IMR-90 (cell line): ENCODE measurements around the gene CAB39. TPM values are rescaled to one million over a fixed set of nuclear protein-coding genes. Genes with fewer than 3 reads are reported as not detected.

Experiments used
- ATAC-seq: fragments of 200-7000 bp; cut with Tn5 transposase; 2 replicates; pipeline ENCODE4 v1.9.1; 2020; ENCODE audit warnings: low read depth, mild to moderate bottlenecking, moderate library complexity
- BruUV-seq: library from RNA; stranded (reverse); fragments of 400-500 nt; replicated peaks from 2 replicates; lab custom pipeline; 2021; lab: Mats Ljungman, UMichigan
- CTCF ChIA-PET: fragments of 300-600 bp; formaldehyde crosslinking; extraction: SDS; loops from one replicate; lab custom pipeline; 2021; ENCODE audit warnings: antibody characterized with exemption; lab: Yijun Ruan, JAX
- POLR2A ChIA-PET: fragments of 300-600 bp; sonication (Branson Sonifier 250); formaldehyde crosslinking; loops from one replicate; lab custom pipeline; 2022; ENCODE audit warnings: antibody characterized with exemption; ENCODE audit not compliant: unreplicated experiment; lab: Charles Lee
- DNase-seq: peaks from one replicate; pipeline ENCODE4 v3.0.0; 2013
- H2AFZ ChIP-seq: replicated peaks from 2 replicates; pipeline ENCODE3; 2013; ENCODE audit warnings: low read length, mild to moderate bottlenecking; ENCODE audit not compliant: poor library complexity
- H2AK5ac ChIP-seq: 2 replicates; pipeline ENCODE4 v1.6.1; 2013; ENCODE audit warnings: low read depth, low read length, inconsistent platforms
- H2AK9ac ChIP-seq: replicated peaks from 2 replicates; pipeline ENCODE3; 2013; ENCODE audit warnings: mild to moderate bottlenecking, low read depth, low read length, moderate library complexity; ENCODE audit not compliant: poor library complexity
- H2BK120ac ChIP-seq: 2 replicates; pipeline ENCODE4 v1.6.1; 2013; ENCODE audit warnings: low read depth, low read length, inconsistent platforms
- H2BK15ac ChIP-seq: 3 replicates; pipeline ENCODE4 v1.6.1; 2013; ENCODE audit warnings: low read depth, low read length, inconsistent platforms
- H2BK20ac ChIP-seq: 2 replicates; pipeline ENCODE4 v1.6.1; 2013; ENCODE audit warnings: low read depth, mild to moderate bottlenecking, inconsistent platforms, low read length, moderate library complexity
- H2BK5ac ChIP-seq: 2 replicates; pipeline ENCODE4 v1.6.1; 2013; ENCODE audit warnings: mild to moderate bottlenecking, low read depth, low read length, inconsistent platforms; ENCODE audit not compliant: poor library complexity, severe bottlenecking
- H3K14ac ChIP-seq: replicated peaks from 2 replicates; pipeline ENCODE4 v1.6.1; 2013; ENCODE audit warnings: low read depth, low read length, inconsistent platforms
- H3K18ac ChIP-seq: 2 replicates; pipeline ENCODE4 v1.6.1; 2013; ENCODE audit warnings: low read depth, low read length, control low read depth
- H3K23ac ChIP-seq: 2 replicates; pipeline ENCODE4 v1.6.1; 2013; ENCODE audit warnings: low read depth, low read length, inconsistent platforms
- H3K27ac ChIP-seq: 2 replicates; pipeline ENCODE4 v1.5.1; 2013; ENCODE audit warnings: mild to moderate bottlenecking, control low read depth, low read length; ENCODE audit not compliant: insufficient read depth
- H3K27me3 ChIP-seq: 2 replicates; pipeline ENCODE4 v1.6.1; 2013; ENCODE audit warnings: low read length; ENCODE audit not compliant: control insufficient read depth, insufficient read depth
- H3K36me3 ChIP-seq: 2 replicates; pipeline ENCODE4 v1.6.1; 2013; ENCODE audit warnings: low read length, mixed read lengths; ENCODE audit not compliant: control insufficient read depth, insufficient read depth
- H3K4ac ChIP-seq: 2 replicates; pipeline ENCODE4 v1.6.1; 2013; ENCODE audit warnings: low read depth, low read length, inconsistent platforms
- H3K4me1 ChIP-seq: 2 replicates; pipeline ENCODE4 v1.6.1; 2013; ENCODE audit warnings: low read length, mixed read lengths; ENCODE audit not compliant: control insufficient read depth, insufficient read depth
- H3K4me2 ChIP-seq: 2 replicates; pipeline ENCODE4 v1.6.1; 2013; ENCODE audit warnings: low read depth, mild to moderate bottlenecking, control low read depth, low read length, moderate library complexity
- H3K4me3 ChIP-seq: 2 replicates; pipeline ENCODE4 v1.5.1; 2013; ENCODE audit warnings: low read depth, mild to moderate bottlenecking, control low read depth, low read length, moderate library complexity; ENCODE audit not compliant: insufficient read depth
- H3K56ac ChIP-seq: 2 replicates; pipeline ENCODE4 v1.6.1; 2013; ENCODE audit warnings: low read length, inconsistent platforms; ENCODE audit not compliant: insufficient read depth; ENCODE audit errors: extremely low read depth
- H3K79me1 ChIP-seq, 2 experiments: 2 replicates each; pipeline ENCODE4 v1.6.1; 2013; ENCODE audit warnings: low read length in 2 of 2, inconsistent platforms in 1 of 2, low read depth in 1 of 2
- H3K9ac ChIP-seq: 2 replicates; pipeline ENCODE4 v1.6.1; 2013; ENCODE audit warnings: low read depth, low read length, control low read depth
- H3K9me1 ChIP-seq: 2 replicates; pipeline ENCODE4 v1.6.1; 2013; ENCODE audit warnings: low read length, inconsistent platforms; ENCODE audit not compliant: insufficient read depth
- H3K9me3 ChIP-seq: 2 replicates; pipeline ENCODE4 v1.6.1; 2013; ENCODE audit warnings: low read length; ENCODE audit not compliant: control insufficient read depth, insufficient read depth
- H4K20me1 ChIP-seq: 2 replicates; pipeline ENCODE4 v1.6.1; 2013; ENCODE audit warnings: low read length, inconsistent platforms; ENCODE audit not compliant: insufficient read depth
- H4K5ac ChIP-seq: 2 replicates; pipeline ENCODE4 v1.6.1; 2013; ENCODE audit warnings: mild to moderate bottlenecking, low read depth, low read length, control low read depth
- H4K8ac ChIP-seq, 2 experiments: 2 replicates each; pipeline ENCODE4 v1.6.1; 2013; ENCODE audit warnings: low read depth in 2 of 2, low read length in 2 of 2, control low read depth in 1 of 2, inconsistent platforms in 1 of 2
- H4K91ac ChIP-seq: 2 replicates; pipeline ENCODE4 v1.6.1; 2013; ENCODE audit warnings: low read depth, low read length, inconsistent platforms; ENCODE audit not compliant: insufficient read depth
- BHLHE40 ChIP-seq: fragments of 150-350 bp; IDR thresholded peaks from 2 replicates; pipeline ENCODE4 v1.6.1; 2016; ENCODE audit warnings: mild to moderate bottlenecking, low read depth, low read length
- CEBPB ChIP-seq: IDR thresholded peaks from 2 replicates; pipeline ENCODE4 v1.6.1; 2012; ENCODE audit warnings: low read depth, low read length, improper control_type of control experiment
- CHD1 ChIP-seq: IDR thresholded peaks from 2 replicates; pipeline ENCODE4 v1.6.1; 2012; ENCODE audit warnings: low read depth, low read length, improper control_type of control experiment
- CTCF ChIP-seq: conservative IDR thresholded peaks from 2 replicates; pipeline ENCODE4 v1.5.1; 2012; ENCODE audit warnings: mild to moderate bottlenecking, low read depth, low read length, improper control_type of control experiment
- ELK1 ChIP-seq: fragments of 150-350 bp; IDR thresholded peaks from 2 replicates; pipeline ENCODE4 v1.6.1; 2016; ENCODE audit warnings: low read depth, mild to moderate bottlenecking, low read length, moderate library complexity, borderline replicate concordance
- FOS ChIP-seq: fragments of 150-350 bp; IDR thresholded peaks from 2 replicates; pipeline ENCODE4 v1.6.1; 2016; ENCODE audit warnings: low read depth, low read length
- MAFK ChIP-seq: IDR thresholded peaks from 2 replicates; pipeline ENCODE4 v1.6.1; 2012; ENCODE audit warnings: low read depth, low read length, improper control_type of control experiment
- MAZ ChIP-seq: IDR thresholded peaks from 2 replicates; pipeline ENCODE4 v1.6.1; 2012; ENCODE audit warnings: low read depth, mild to moderate bottlenecking, low read length, improper control_type of control experiment, moderate library complexity, borderline replicate concordance
- MXI1 ChIP-seq: IDR thresholded peaks from 2 replicates; pipeline ENCODE4 v1.6.1; 2012; ENCODE audit warnings: low read depth, mild to moderate bottlenecking, low read length, moderate library complexity, borderline replicate concordance
- NFE2L2 ChIP-seq: fragments of 150-350 bp; IDR thresholded peaks from 2 replicates; pipeline ENCODE4 v1.6.1; 2016; ENCODE audit warnings: low read depth, mild to moderate bottlenecking, low read length
- POLR2A ChIP-seq: IDR thresholded peaks from 2 replicates; pipeline ENCODE4 v1.6.1; 2012; ENCODE audit warnings: mild to moderate bottlenecking, low read depth, low read length
- RAD21 ChIP-seq: IDR thresholded peaks from 2 replicates; pipeline ENCODE4 v1.6.1; 2012; ENCODE audit warnings: low read length, improper control_type of control experiment
- RCOR1 ChIP-seq: IDR thresholded peaks from 2 replicates; pipeline ENCODE4 v1.6.1; 2012; ENCODE audit warnings: mild to moderate bottlenecking, low read length, improper control_type of control experiment; ENCODE audit not compliant: insufficient replicate concordance
- RFX5 ChIP-seq: IDR thresholded peaks from 2 replicates; pipeline ENCODE4 v1.8.0; 2012; ENCODE audit warnings: low read depth, mild to moderate bottlenecking, low read length, moderate library complexity
- SMC3 ChIP-seq: fragments of 150-350 bp; IDR thresholded peaks from 2 replicates; pipeline ENCODE4 v1.6.1; 2016; ENCODE audit warnings: low read depth, mild to moderate bottlenecking, antibody characterized with exemption, low read length, moderate library complexity
- USF2 ChIP-seq: fragments of 150-350 bp; IDR thresholded peaks from 2 replicates; pipeline ENCODE4 v1.6.1; 2017; ENCODE audit warnings: mild to moderate bottlenecking, antibody characterized with exemption, low read length, low read depth
- WGBS, 2 experiments: methylation state at CpG; one replicate each; pipeline versions ENCODE4 v1.1.5 to v1.1.7; 2013; ENCODE audit warnings: missing lambda C conversion rate in 2 of 2; ENCODE audit not compliant: insufficient read length in 1 of 2; ENCODE audit errors: extremely low coverage in 2 of 2; 5-methylcytosine and 5-hydroxymethylcytosine counted together
- dilution Hi-C: fragments of 300-500 bp; cut with HindIII; formaldehyde crosslinking; loops from one replicate; pipeline ENCODE4 v1.14.3; 2018; ENCODE audit warnings: low sequenced_read_pairs; ENCODE audit not compliant: unreplicated experiment
- in situ Hi-C: fragments of 300-500 bp; cut with MboI; formaldehyde crosslinking; loops from 3 replicates; pipeline ENCODE4 v1.14.3; 2019; ENCODE audit warnings: low sequenced_read_pairs, inconsistent platforms, mixed read lengths
- intact Hi-C: fragments of 100-400 bp; cut with micrococcal nuclease; formaldehyde crosslinking; loops from 2 replicates; pipeline ENCODE4 v1.10.0; 2022
- polyA plus RNA-seq, 3 experiments: library from polyadenylated mRNA; depleted of rRNA; stranded (reverse); fragments of >200 nt; gene quantifications; 2 replicates each; pipeline ENCODE4 v1.2.3, GENCODE V29; 2012; ENCODE audit warnings: low replicate concordance in 1 of 3
- total RNA-seq: library from RNA; depleted of rRNA; stranded (reverse); fragments of >200 nt; gene quantifications from 2 replicates; pipeline ENCODE4 v1.2.3, GENCODE V29; 2012

The CAB39 gene
- total and polyA plus RNA-seq, 2 of the 4 experiments (the other 2 are of a cell fraction), result 38.2 to 71.7 TPM

GRCh38 chr2:230846360-230846759, 133.7 kb downstream of the CAB39 start:
- Histone ChIP-seq H2AK5ac (no peak overlapping the region), H4K5ac (no peak overlapping the region), H3K79me1 (no peaks in the 10 kb centered on the region), H4K8ac (no peak overlapping the region), H3K4me3 (no peak overlapping the region), H2BK20ac (no peak overlapping the region), H3K56ac (no peak overlapping the region), H3K9me1 (no peaks in the 10 kb centered on the region), H3K4me1 (no peaks in the 10 kb centered on the region), H3K4me2 (no peak overlapping the region), H3K14ac (no peak overlapping the region), H2BK120ac (no peak overlapping the region), H3K18ac (no peak overlapping the region), H3K4ac (no peak overlapping the region), H2AFZ (no peak overlapping the region), H2BK15ac (no peak overlapping the region), H2BK5ac (no peak overlapping the region), H4K20me1 (no peaks in the 10 kb centered on the region), H2AK9ac (no peak overlapping the region), H3K9me3 (no peaks in the 10 kb centered on the region; the same call in 1 of the 2 replicates), H3K9ac (no peak overlapping the region), H3K23ac (no peak overlapping the region), H4K91ac (no peak overlapping the region), H3K36me3 (no peaks in the 10 kb centered on the region), H3K27me3 (peaks cover 17% of the 10 kb centered on the region), H3K27ac (no peak overlapping the region)
- no CpG with 5 or more reads among the region's 6 CpGs for WGBS, 2 experiments
- in situ Hi-C loops (no loop called here), dilution Hi-C loops (no loop called here), intact Hi-C loops (no loop called here)
- ATAC-seq (no peak), DNase-seq (no peak)
- no TSS peak for BruUV-seq
- POLR2A ChIA-PET, result no interaction called here
- no peak for TF ChIP-seq RAD21
- no peak for TF ChIP-seq ELK1
- TF ChIP-seq SMC3, result no peak
- TF ChIP-seq MAFK, result no peak
- TF ChIP-seq RFX5, result no peak
- no peak for TF ChIP-seq CTCF
- no peak for TF ChIP-seq FOS
- no peak for TF ChIP-seq MAZ
- TF ChIP-seq RCOR1, result no peak
- no peak for TF ChIP-seq POLR2A
- TF ChIP-seq NFE2L2, result no peak
- TF ChIP-seq MXI1, result no peak
- no peak for TF ChIP-seq USF2
- TF ChIP-seq CEBPB, result no peak
- no peak for TF ChIP-seq BHLHE40
- no peak for TF ChIP-seq CHD1
- CTCF ChIA-PET, result interaction anchor here (1.2 kb wide), 1 partner anchor 22 kb away, joined by 3 read pairs; no protein-coding TSS in a partner anchor
